HepG2 (cell line): ENCODE results near the gene CREBBP. TPM values are rescaled to one million over a fixed set of nuclear protein-coding genes. Genes with fewer than 3 reads are reported as not detected.

ENCODE experiments used
- ARID2 ChIP-seq: sonication (generic); formaldehyde crosslinking; IDR thresholded peaks from 2 replicates; pipeline ENCODE4 v1.8.1; 2022; ENCODE audit warnings: mild to moderate bottlenecking, missing genetic modification reagents, borderline replicate concordance
- ARNT ChIP-seq: fragments of 450-650 bp; IDR thresholded peaks from 2 replicates; pipeline ENCODE4 v1.6.1; 2017
- FOSL2 ChIP-seq: sonication (generic); formaldehyde crosslinking; IDR thresholded peaks from 2 replicates; pipeline ENCODE4 v1.4.0; 2020; ENCODE audit warnings: missing genetic modification reagents
- FOXJ3 ChIP-seq: sonication (generic); formaldehyde crosslinking; IDR thresholded peaks from 2 replicates; pipeline ENCODE4 v1.4.0; 2020; ENCODE audit warnings: missing genetic modification reagents, mild to moderate bottlenecking, borderline replicate concordance
- GLI4 ChIP-seq: sonication (generic); formaldehyde crosslinking; IDR thresholded peaks from 2 replicates; pipeline ENCODE4 v1.5.1; 2020; ENCODE audit warnings: missing genetic modification reagents, mild to moderate bottlenecking, moderate library complexity, borderline replicate concordance
- HNRNPUL1 ChIP-seq: fragments of 200-400 bp; formaldehyde crosslinking; IDR thresholded peaks from 2 replicates; pipeline ENCODE4 v1.6.1; 2017; ENCODE audit warnings: low read depth, mild to moderate bottlenecking, low read length, moderate library complexity
- IRX3 ChIP-seq: sonication (generic); formaldehyde crosslinking; IDR thresholded peaks from 2 replicates; pipeline ENCODE4 v1.8.1; 2023; ENCODE audit warnings: mild to moderate bottlenecking, low read depth, missing genetic modification reagents, borderline replicate concordance
- KLF16 ChIP-seq, 2 experiments: sonication (generic) in 1 of 2; formaldehyde crosslinking in 1 of 2; IDR thresholded peaks; 2 replicates each; pipeline versions ENCODE4 v1.6.1 to v1.8.0; 2016 to 2023; ENCODE audit warnings: missing genetic modification reagents in 2 of 2, missing compliant biosample characterization in 1 of 2
- MIER3 ChIP-seq: IDR thresholded peaks from 2 replicates; pipeline ENCODE4 v1.6.1; 2016; ENCODE audit warnings: missing compliant biosample characterization, borderline replicate concordance
- SP4 ChIP-seq: sonication (generic); formaldehyde crosslinking; IDR thresholded peaks from 2 replicates; pipeline ENCODE4 v1.8.1; 2023; ENCODE audit warnings: mild to moderate bottlenecking, missing genetic modification reagents
- SSRP1 ChIP-seq: IDR thresholded peaks from 2 replicates; pipeline ENCODE4 v1.6.1; 2016; ENCODE audit warnings: control low read depth
- TGIF2 ChIP-seq: IDR thresholded peaks from 2 replicates; pipeline ENCODE4 v1.6.1; 2016; ENCODE audit warnings: control low read depth, missing compliant biosample characterization
- ZNF143 ChIP-seq: sonication (generic); formaldehyde crosslinking; IDR thresholded peaks from 2 replicates; pipeline ENCODE4 v1.4.0; 2020; ENCODE audit warnings: missing genetic modification reagents
- ZNF20 ChIP-seq: sonication (generic); formaldehyde crosslinking; IDR thresholded peaks from 2 replicates; pipeline ENCODE4 v1.4.0; 2020; ENCODE audit warnings: mild to moderate bottlenecking, moderate library complexity, missing genetic modification reagents
- ZNF543 ChIP-seq: sonication (generic); formaldehyde crosslinking; IDR thresholded peaks from 2 replicates; pipeline ENCODE4 v1.4.0; 2020; ENCODE audit warnings: mild to moderate bottlenecking, missing genetic modification reagents
- ZNF562 ChIP-seq: sonication (generic); formaldehyde crosslinking; IDR thresholded peaks from 2 replicates; pipeline ENCODE4 v1.8.0; 2022; ENCODE audit warnings: missing genetic modification reagents, borderline replicate concordance
- ZNF605 ChIP-seq: sonication (generic); formaldehyde crosslinking; IDR thresholded peaks from 2 replicates; pipeline ENCODE4 v1.8.0; 2022; ENCODE audit warnings: mild to moderate bottlenecking, missing genetic modification reagents
- ZNF737 ChIP-seq: sonication (generic); formaldehyde crosslinking; IDR thresholded peaks from 2 replicates; pipeline ENCODE4 v1.5.0; 2020; ENCODE audit warnings: missing genetic modification reagents, mild to moderate bottlenecking, borderline replicate concordance
- ZNF766 ChIP-seq: sonication (generic); formaldehyde crosslinking; IDR thresholded peaks from 2 replicates; pipeline ENCODE4 v1.5.0; 2020; ENCODE audit warnings: missing genetic modification reagents, borderline replicate concordance
- polyA plus RNA-seq, 8 experiments: library from polyadenylated mRNA; depleted of rRNA in 3 of 8; stranded (reverse) in 7 of 8; unstranded in 1 of 8; fragments of >200 nt; fragmentation: Illumina TruSeq in 4 of 8; extraction: Trizol in 4 of 8; gene quantifications; 2 replicates each; pipeline versions ENCODE4 v1.2.1 to v1.2.3, GENCODE V29; 2011 to 2016; ENCODE audit warnings: low read depth in 4 of 8, missing spikeins in 1 of 8, mixed read lengths in 1 of 8; ENCODE audit not compliant: insufficient read depth in 1 of 8
- total RNA-seq, 5 experiments: library from RNA; depleted of rRNA; stranded (reverse); fragments of >200 nt; fragmentation: Illumina TruSeq; extraction: Trizol; gene quantifications; 2 replicates each; pipeline ENCODE4 v1.2.3, GENCODE V29; 2016; ENCODE audit warnings: low read depth in 1 of 5
- TF ChIP-seq, protein P1 (sequence below): sonication (generic); formaldehyde crosslinking; IDR thresholded peaks from 2 replicates; pipeline ENCODE4 v1.9.0; 2021; ENCODE audit warnings: missing genetic modification reagents, borderline replicate concordance
- TF ChIP-seq, protein P2 (sequence below), 2 experiments: IDR thresholded peaks; 2 replicates each; pipeline ENCODE4 v1.6.1; 2011 to 2012; ENCODE audit warnings: low read length in 2 of 2, borderline replicate concordance in 1 of 2, low read depth in 1 of 2, mild to moderate bottlenecking in 1 of 2, moderate library complexity in 1 of 2
- TF ChIP-seq, protein P3 (sequence below): sonication (generic); formaldehyde crosslinking; IDR thresholded peaks from 2 replicates; pipeline ENCODE4 v1.4.0; 2020; ENCODE audit warnings: mild to moderate bottlenecking, missing genetic modification reagents
- TF ChIP-seq, protein P4 (sequence below): sonication (generic); formaldehyde crosslinking; IDR thresholded peaks from 2 replicates; pipeline ENCODE4 v1.4.0; 2020; ENCODE audit warnings: mild to moderate bottlenecking, missing genetic modification reagents

CREBBP gene
- total and polyA plus RNA-seq, 2 of the 13 experiments (the other 11 are each of a cell fraction or from before 2014, with no cell fraction given), result 5.3 to 10.4 TPM

- TF ChIP-seq TGIF2 (CRISPR knock-in tag), result peak; percentile 95
- TF ChIP-seq, protein P1, sequence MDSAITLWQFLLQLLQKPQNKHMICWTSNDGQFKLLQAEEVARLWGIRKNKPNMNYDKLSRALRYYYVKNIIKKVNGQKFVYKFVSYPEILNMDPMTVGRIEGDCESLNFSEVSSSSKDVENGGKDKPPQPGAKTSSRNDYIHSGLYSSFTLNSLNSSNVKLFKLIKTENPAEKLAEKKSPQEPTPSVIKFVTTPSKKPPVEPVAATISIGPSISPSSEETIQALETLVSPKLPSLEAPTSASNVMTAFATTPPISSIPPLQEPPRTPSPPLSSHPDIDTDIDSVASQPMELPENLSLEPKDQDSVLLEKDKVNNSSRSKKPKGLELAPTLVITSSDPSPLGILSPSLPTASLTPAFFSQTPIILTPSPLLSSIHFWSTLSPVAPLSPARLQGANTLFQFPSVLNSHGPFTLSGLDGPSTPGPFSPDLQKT (CRISPR knock-in tag), result no peak
- 0 out of 4 replicates have a peak, but pooled peaks of 1 of the 2 experiments have one; percentile 14 for TF ChIP-seq KLF16 (CRISPR knock-in tag; IDR thresholded peaks at IDR 0.05)
- TF ChIP-seq ZNF562, result no peak
- no peak for TF ChIP-seq GLI4 (CRISPR knock-in tag)
- TF ChIP-seq SSRP1 (CRISPR knock-in tag), result peak; percentile 86; the same call in 1 of the 2 replicates
- TF ChIP-seq ZNF605 (CRISPR knock-in tag), result no peak
- no peak for TF ChIP-seq IRX3 (CRISPR knock-in tag)
- TF ChIP-seq, protein P2, sequence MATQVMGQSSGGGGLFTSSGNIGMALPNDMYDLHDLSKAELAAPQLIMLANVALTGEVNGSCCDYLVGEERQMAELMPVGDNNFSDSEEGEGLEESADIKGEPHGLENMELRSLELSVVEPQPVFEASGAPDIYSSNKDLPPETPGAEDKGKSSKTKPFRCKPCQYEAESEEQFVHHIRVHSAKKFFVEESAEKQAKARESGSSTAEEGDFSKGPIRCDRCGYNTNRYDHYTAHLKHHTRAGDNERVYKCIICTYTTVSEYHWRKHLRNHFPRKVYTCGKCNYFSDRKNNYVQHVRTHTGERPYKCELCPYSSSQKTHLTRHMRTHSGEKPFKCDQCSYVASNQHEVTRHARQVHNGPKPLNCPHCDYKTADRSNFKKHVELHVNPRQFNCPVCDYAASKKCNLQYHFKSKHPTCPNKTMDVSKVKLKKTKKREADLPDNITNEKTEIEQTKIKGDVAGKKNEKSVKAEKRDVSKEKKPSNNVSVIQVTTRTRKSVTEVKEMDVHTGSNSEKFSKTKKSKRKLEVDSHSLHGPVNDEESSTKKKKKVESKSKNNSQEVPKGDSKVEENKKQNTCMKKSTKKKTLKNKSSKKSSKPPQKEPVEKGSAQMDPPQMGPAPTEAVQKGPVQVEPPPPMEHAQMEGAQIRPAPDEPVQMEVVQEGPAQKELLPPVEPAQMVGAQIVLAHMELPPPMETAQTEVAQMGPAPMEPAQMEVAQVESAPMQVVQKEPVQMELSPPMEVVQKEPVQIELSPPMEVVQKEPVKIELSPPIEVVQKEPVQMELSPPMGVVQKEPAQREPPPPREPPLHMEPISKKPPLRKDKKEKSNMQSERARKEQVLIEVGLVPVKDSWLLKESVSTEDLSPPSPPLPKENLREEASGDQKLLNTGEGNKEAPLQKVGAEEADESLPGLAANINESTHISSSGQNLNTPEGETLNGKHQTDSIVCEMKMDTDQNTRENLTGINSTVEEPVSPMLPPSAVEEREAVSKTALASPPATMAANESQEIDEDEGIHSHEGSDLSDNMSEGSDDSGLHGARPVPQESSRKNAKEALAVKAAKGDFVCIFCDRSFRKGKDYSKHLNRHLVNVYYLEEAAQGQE (IDR thresholded peaks at IDR 0.05; ENCODE audit: borderline replicate concordance in 1 of 2, low read depth in 1 of 2, low read length in 2 of 2), result 0 out of 4 replicates have a peak, but pooled peaks of 1 of the 2 experiments have one; percentile 12
- no peak for TF ChIP-seq ZNF143 (CRISPR knock-in tag)
- TF ChIP-seq, protein P3, sequence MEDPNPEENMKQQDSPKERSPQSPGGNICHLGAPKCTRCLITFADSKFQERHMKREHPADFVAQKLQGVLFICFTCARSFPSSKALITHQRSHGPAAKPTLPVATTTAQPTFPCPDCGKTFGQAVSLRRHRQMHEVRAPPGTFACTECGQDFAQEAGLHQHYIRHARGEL (CRISPR knock-in tag), result no peak
- no peak for TF ChIP-seq HNRNPUL1
- no peak for TF ChIP-seq ZNF20 (CRISPR knock-in tag)
- peak; percentile 68; the same call in 1 of the 2 replicates for TF ChIP-seq MIER3 (CRISPR knock-in tag)
- no peak for TF ChIP-seq SP4 (CRISPR knock-in tag)
- no peak for TF ChIP-seq ZNF766 (CRISPR knock-in tag)
- TF ChIP-seq ARNT, result no peak
- TF ChIP-seq, protein P4, sequence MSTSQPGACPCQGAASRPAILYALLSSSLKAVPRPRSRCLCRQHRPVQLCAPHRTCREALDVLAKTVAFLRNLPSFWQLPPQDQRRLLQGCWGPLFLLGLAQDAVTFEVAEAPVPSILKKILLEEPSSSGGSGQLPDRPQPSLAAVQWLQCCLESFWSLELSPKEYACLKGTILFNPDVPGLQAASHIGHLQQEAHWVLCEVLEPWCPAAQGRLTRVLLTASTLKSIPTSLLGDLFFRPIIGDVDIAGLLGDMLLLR (CRISPR knock-in tag), result no peak
- TF ChIP-seq FOXJ3 (CRISPR knock-in tag), result peak; percentile 56; the same call in 1 of the 2 replicates
- TF ChIP-seq ZNF543, result no peak
- TF ChIP-seq FOSL2 (CRISPR knock-in tag), result peak; percentile 87
- TF ChIP-seq ARID2, result no peak
- TF ChIP-seq ZNF737 (CRISPR knock-in tag), result no peak
These were observed 23.1 kb downstream of the CREBBP start (continued) for GRCh38 chr16:3857189-3858043.
